22Rv1 (cell line): ENCODE results near the gene CLSTN2.

Experiments
- CTCF ChIP-seq: fragments of 450-650 bp; IDR thresholded peaks from 2 replicates; pipeline ENCODE4 v1.5.1; 2017; ENCODE audit warnings: mild to moderate bottlenecking
- ZFX ChIP-seq: fragments of 450-650 bp; IDR thresholded peaks from 2 replicates; pipeline ENCODE4 v1.6.1; 2017; ENCODE audit warnings: antibody characterized with exemption, borderline replicate concordance

- TF ChIP-seq CTCF = no peak
- TF ChIP-seq ZFX = no peak
Measured at GRCh38 chr3:140034058-140034457, 99.1 kb downstream of the CLSTN2 start.
